A673 (cell line): ENCODE measurements around the gene MED19. TPM values are rescaled to one million over a fixed set of nuclear protein-coding genes. Genes with fewer than 3 reads are reported as not detected.

Source experiments
- BruUV-seq: library from RNA; stranded (reverse); fragments of 400-500 nt; replicated peaks from 2 replicates; lab custom pipeline; 2021; lab: Mats Ljungman, UMichigan
- CTCF ChIA-PET: fragments of 300-600 bp; sonication (Branson Sonifier 250); formaldehyde crosslinking; loops from one replicate; lab custom pipeline; 2022; ENCODE audit warnings: antibody characterized with exemption; lab: Charles Lee
- POLR2A ChIA-PET: fragments of 300-600 bp; sonication (Branson Sonifier 250); formaldehyde crosslinking; loops from one replicate; lab custom pipeline; 2022; ENCODE audit warnings: antibody characterized with exemption; ENCODE audit not compliant: low non-redundant PET; lab: Charles Lee
- DNase-seq: peaks from one replicate; pipeline ENCODE4 v3.0.0-alpha.2; 2015; ENCODE audit warnings: low spot score
- H3K27ac ChIP-seq: fragments of 200-600 bp; sonication (generic); 2 replicates; pipeline ENCODE4 v1.5.1; 2016; ENCODE audit warnings: mixed run types, low read depth, mild to moderate bottlenecking, mixed read lengths, antibody characterized with exemption, low read length; ENCODE audit not compliant: poor library complexity, severe bottlenecking
- H3K27me3 ChIP-seq: fragments of 200-600 bp; sonication (generic); replicated peaks from 2 replicates; pipeline ENCODE4 v1.6.1; 2017; ENCODE audit warnings: mixed run types, low read depth, mild to moderate bottlenecking, mixed read lengths, antibody characterized with exemption, low read length; ENCODE audit not compliant: insufficient read depth, poor library complexity
- H3K36me3 ChIP-seq: fragments of 200-600 bp; sonication (generic); 2 replicates; pipeline ENCODE4 v1.6.1; 2016; ENCODE audit warnings: mixed run types, mild to moderate bottlenecking, mixed read lengths, antibody characterized with exemption, low read length; ENCODE audit not compliant: insufficient read depth, poor library complexity, severe bottlenecking
- H3K4me1 ChIP-seq: fragments of 200-600 bp; sonication (generic); 2 replicates; pipeline ENCODE4 v1.6.1; 2017; ENCODE audit warnings: mixed run types, mild to moderate bottlenecking, mixed read lengths, antibody characterized with exemption, low read length; ENCODE audit not compliant: insufficient read depth, poor library complexity, severe bottlenecking
- H3K4me3 ChIP-seq: fragments of 200-600 bp; sonication (generic); 2 replicates; pipeline ENCODE4 v1.5.1; 2016; ENCODE audit warnings: low read depth, mixed run types, mild to moderate bottlenecking, mixed read lengths, low read length; ENCODE audit not compliant: poor library complexity, severe bottlenecking
- H3K9me3 ChIP-seq: fragments of 200-600 bp; sonication (generic); 2 replicates; pipeline ENCODE4 v1.6.1; 2016; ENCODE audit warnings: mixed run types, low read depth, mild to moderate bottlenecking, mixed read lengths, antibody characterized with exemption, low read length; ENCODE audit not compliant: poor library complexity, severe bottlenecking
- CTCF ChIP-seq: fragments of 300-800, 200-600 bp; sonication (generic); conservative IDR thresholded peaks from 2 replicates; pipeline ENCODE4 v1.5.1; 2017; ENCODE audit warnings: low read depth, mild to moderate bottlenecking, antibody characterized with exemption, low read length, moderate library complexity, mixed read lengths
- EZH2 ChIP-seq: fragments of 200-600 bp; sonication (generic); IDR thresholded peaks from 2 replicates; pipeline ENCODE4 v1.6.1; 2017; ENCODE audit warnings: borderline replicate concordance, low read depth, mild to moderate bottlenecking, mixed read lengths, antibody characterized with exemption, low read length; ENCODE audit not compliant: poor library complexity, severe bottlenecking
- intact Hi-C: fragments of 100-400 bp; cut with micrococcal nuclease; formaldehyde crosslinking; loops from one replicate; pipeline ENCODE4 v1.10.0; 2022; ENCODE audit not compliant: unreplicated experiment
- total RNA-seq: library from RNA; stranded (reverse); gene quantifications from 2 replicates; pipeline ENCODE4 v1.2.3, GENCODE V29; 2021

Gene MED19
- total RNA-seq, 1 experiment from 2014 or later, result 43.6 TPM

GRCh38 chr11:57741132-57742086 is 29.4 kb upstream of the MED19 start, which contains the start of gene SELENOH:
SELENOH (plus strand) TSS chr11:57741491; CDS start chr11:57741596, 105 bp downstream.
- POLR2A ChIA-PET, result interaction anchor here (0.6 to 1.3 kb wide), 3 partner anchors 35 to 1074 kb away, joined by 3 to 5 read pairs (median 3); no protein-coding TSS in a partner anchor

GRCh38 chr11:57735619-57736298 is 23.7 kb upstream of the MED19 start:
- intact Hi-C loops, result no loop called here
- H3K27me3 ChIP-seq, result no peaks in the 10 kb centered on the region
- H3K36me3 ChIP-seq, result peaks cover 31% of the 10 kb centered on the region
- no TSS peak for BruUV-seq
- no peak for TF ChIP-seq EZH2
- no peak for TF ChIP-seq CTCF
- peak; percentile 45 for DNase-seq
- no peak overlapping the region for H3K27ac ChIP-seq
- H3K4me3 ChIP-seq, result no peak overlapping the region
- no peaks in the 10 kb centered on the region for H3K9me3 ChIP-seq
- H3K4me1 ChIP-seq, result peaks cover 8% of the 10 kb centered on the region
- CTCF ChIA-PET, result interaction anchor here (0.6 kb wide), 1 partner anchor 65 kb away, joined by 3 read pairs; no protein-coding TSS in a partner anchor
- POLR2A ChIA-PET, result interaction anchor here (0.6 to 0.7 kb wide), 2 partner anchors 10 to 24 kb away, joined by 3 to 5 read pairs; partner anchors contain the start of gene MED19

More at GRCh38 chr11:57741132-57742086, 29.4 kb upstream of the MED19 start, which contains the start of gene SELENOH:
- CTCF ChIA-PET, result interaction anchor here (0.6 to 1.0 kb wide), 2 partner anchors 8 to 59 kb away, joined by 3 to 4 read pairs; no protein-coding TSS in a partner anchor
- no peaks in the 10 kb centered on the region for H3K27me3 ChIP-seq
- intact Hi-C loops, result no loop called here
- H3K9me3 ChIP-seq, result no peaks in the 10 kb centered on the region
- BruUV-seq, result no TSS peak
- DNase-seq, result peak; percentile 100
- H3K36me3 ChIP-seq, result peaks cover 46% of the 10 kb centered on the region
- TF ChIP-seq CTCF, result no peak
- no peak for TF ChIP-seq EZH2
- H3K4me1 ChIP-seq, result peaks cover 11% of the 10 kb centered on the region
- peak within 1 kb of the TSS; percentile 88 for H3K4me3 ChIP-seq
- peak within 1 kb of the TSS; percentile 95 for H3K27ac ChIP-seq

GRCh38 chr11:57732661-57733060 is 20.6 kb upstream of the MED19 start:
- H3K27ac ChIP-seq, result no peak overlapping the region
- intact Hi-C loops, result no loop called here
- no peaks in the 10 kb centered on the region for H3K27me3 ChIP-seq
- peaks cover 8% of the 10 kb centered on the region for H3K36me3 ChIP-seq
- ChIA-PET CTCF (no interaction called here), POLR2A (no interaction called here)
- BruUV-seq, result no TSS peak
- TF ChIP-seq CTCF (no peak), EZH2 (no peak)
- DNase-seq, result no peak
- no peaks in the 10 kb centered on the region for H3K9me3 ChIP-seq
- peaks cover 5% of the 10 kb centered on the region for H3K4me1 ChIP-seq
- no peak overlapping the region for H3K4me3 ChIP-seq
